ENCODE results near the gene SCFD2.
"Not testable (repeated sequence)": the region's sequence is repeated elsewhere in the genome, so short reads cannot be mapped to it uniquely, and the experiment has no call there.

The SCFD2 gene

GRCh38 chr4:53011259-53011905 lies 354.5 kb downstream of the SCFD2 start:
- DNase-seq (ENCODE audit: low read depth) = no peak

- DNase-seq (ENCODE audit: low read depth) = no peak
These were observed 355.5 kb downstream of the SCFD2 start for GRCh38 chr4:53010318-53010717.

- no peak for DNase-seq (ENCODE audit: low read depth)
These were observed 356.0 kb downstream of the SCFD2 start for GRCh38 chr4:53009824-53010223.

- DNase-seq (ENCODE audit: low read depth) = no peak
These were observed 358.8 kb downstream of the SCFD2 start for GRCh38 chr4:53007024-53007423.

GRCh38 chr4:53005808-53006207 lies 360.1 kb downstream of the SCFD2 start:
- DNase-seq (ENCODE audit: low read depth) = no peak

- DNase-seq (ENCODE audit: low read depth) = no peak
These were observed 360.7 kb downstream of the SCFD2 start for GRCh38 chr4:53005149-53005546.

- DNase-seq (ENCODE audit: low read depth) = no peak
These were observed 361.2 kb downstream of the SCFD2 start for GRCh38 chr4:53004497-53005148.

GRCh38 chr4:53003959-53004358 lies 361.9 kb downstream of the SCFD2 start:
- no peak for DNase-seq (ENCODE audit: low read depth)

GRCh38 chr4:53000560-53000959 lies 365.3 kb downstream of the SCFD2 start:
- no peak for DNase-seq (ENCODE audit: low read depth)

GRCh38 chr4:52999626-53000025 lies 366.2 kb downstream of the SCFD2 start:
- DNase-seq (ENCODE audit: low read depth) = no peak

- no peak for DNase-seq (ENCODE audit: low read depth)
These were observed 367.4 kb downstream of the SCFD2 start for GRCh38 chr4:52998413-52998812.

GRCh38 chr4:52997132-52997416 lies 368.8 kb downstream of the SCFD2 start:
- no peak for DNase-seq (ENCODE audit: low read depth)

GRCh38 chr4:52996261-52997131 lies 369.4 kb downstream of the SCFD2 start:
- no peak for DNase-seq (ENCODE audit: low read depth)

GRCh38 chr4:52995360-52996030 lies 370.4 kb downstream of the SCFD2 start:
- DNase-seq (ENCODE audit: low read depth) = no peak

GRCh38 chr4:52994567-52994966 lies 371.3 kb downstream of the SCFD2 start:
- DNase-seq (ENCODE audit: low read depth) = no peak

- DNase-seq (ENCODE audit: low read depth) = no peak
These were observed 372.1 kb downstream of the SCFD2 start for GRCh38 chr4:52993771-52994170.

GRCh38 chr4:52992551-52992950 lies 373.3 kb downstream of the SCFD2 start:
- not testable (repeated sequence) for DNase-seq (ENCODE audit: low read depth)

GRCh38 chr4:52991472-52991871 lies 374.4 kb downstream of the SCFD2 start:
- no peak for DNase-seq (ENCODE audit: low read depth)

- no peak for DNase-seq (ENCODE audit: low read depth)
These were observed 375.2 kb downstream of the SCFD2 start for GRCh38 chr4:52990706-52991105.

- no peak for DNase-seq (ENCODE audit: low read depth)
These were observed 376.0 kb downstream of the SCFD2 start for GRCh38 chr4:52989865-52990264.

GRCh38 chr4:52987392-52988056 lies 378.3 kb downstream of the SCFD2 start:
- DNase-seq (ENCODE audit: low read depth) = no peak

- no peak for DNase-seq (ENCODE audit: low read depth)
These were observed 381.4 kb downstream of the SCFD2 start for GRCh38 chr4:52984462-52984881.

Measured in stimulated activated CD8-positive, alpha-beta memory T cell treated with anti-CD3 and anti-CD28 coated beads, Interleukin-12 subunit alpha, Interleukin-12 subunit beta, amount 100 ng/mL, for 4 hours (primary cell).